NCI-H345 (cell line): ENCODE measurements around the gene MNT.

ENCODE experiments used
- DNase-seq: peaks from one replicate; lab custom pipeline; 2025; lab: John Stamatoyannopoulos, UW

The MNT gene

GRCh38 chr17:2362881-2363280 is 38.0 kb downstream of the MNT start:
- no peak for DNase-seq

- no peak for DNase-seq
Observed at GRCh38 chr17:2362416-2362815, 38.4 kb downstream of the MNT start.

- no peak for DNase-seq
Observed at GRCh38 chr17:2362016-2362415, 38.8 kb downstream of the MNT start.

GRCh38 chr17:2361010-2361760 is 39.7 kb downstream of the MNT start:
- DNase-seq: no peak

- DNase-seq: no peak
Observed at GRCh38 chr17:2357931-2358434, 42.9 kb downstream of the MNT start.

GRCh38 chr17:2357237-2357636 is 43.6 kb downstream of the MNT start:
- DNase-seq: no peak

- no peak for DNase-seq
Observed at GRCh38 chr17:2354311-2354710, 46.5 kb downstream of the MNT start.

- DNase-seq: no peak
Observed at GRCh38 chr17:2351269-2351668, 49.6 kb downstream of the MNT start.

- peak; percentile 61 for DNase-seq
Observed at GRCh38 chr17:2347805-2348685, 52.8 kb downstream of the MNT start.

GRCh38 chr17:2346475-2346874 is 54.4 kb downstream of the MNT start:
- no peak for DNase-seq

GRCh38 chr17:2344528-2344927 is 56.3 kb downstream of the MNT start:
- DNase-seq: no peak

- DNase-seq: no peak
Observed at GRCh38 chr17:2343421-2343820, 57.4 kb downstream of the MNT start.

- DNase-seq: no peak
Observed at GRCh38 chr17:2338315-2338657, 62.6 kb downstream of the MNT start.

GRCh38 chr17:2337544-2338314 is 63.1 kb downstream of the MNT start:
- peak; percentile 58 for DNase-seq

GRCh38 chr17:2336852-2337543 is 63.9 kb downstream of the MNT start, which contains the start of gene SGSM2:
SGSM2 (plus strand) TSS chr17:2337501; CDS start chr17:2337689, 188 bp downstream.
- DNase-seq: peak; percentile 82

- DNase-seq: peak; percentile 89
Observed at GRCh38 chr17:2336215-2336851, 64.5 kb downstream of the MNT start, which contains the start of gene TSR1. TSR1 (minus strand) TSS chr17:2336457; CDS start chr17:2336427, 30 bp downstream.

- no peak for DNase-seq
Observed at GRCh38 chr17:2335726-2336214, 65.1 kb downstream of the MNT start.
